Thoracic aorta (tissue), 2 donors: Measurements from ENCODE around the gene CDKN2A. TPM values are rescaled to one million over a fixed set of nuclear protein-coding genes. Genes with fewer than 3 reads are reported as not detected.

ENCODE experiments used
- ATAC-seq: fragments of 150-250 bp; one replicate; pipeline ENCODE4 v1.8.0; 2017; ENCODE audit warnings: low read depth; ENCODE audit not compliant: insufficient number of reproducible peaks, low FRiP score
- DNase-seq: peaks from one replicate; pipeline ENCODE4 v3.0.0-alpha.2; 2020; ENCODE audit warnings: low spot score
- H3K27ac ChIP-seq, 2 donors: fragments of 200-600 bp; sonication (generic); 1 replicate in 1 of 2; 2 replicates in 1 of 2; pipeline ENCODE4 v1.5.1; 2016; ENCODE audit warnings: mild to moderate bottlenecking in 2 of 2, moderate library complexity in 2 of 2
- H3K27me3 ChIP-seq: fragments of 200-600 bp; sonication (generic); replicated peaks from 2 replicates; pipeline ENCODE4 v1.6.0; 2016; ENCODE audit warnings: mild to moderate bottlenecking; ENCODE audit not compliant: insufficient read depth
- H3K36me3 ChIP-seq: fragments of 200-600 bp; sonication (generic); one replicate; pipeline ENCODE4 v1.5.1; 2016
- H3K4me1 ChIP-seq, 2 donors: fragments of 200-600 bp; sonication (generic); 1 replicate in 1 of 2; 2 replicates in 1 of 2; pipeline versions ENCODE4 v1.5.1 to v1.6.0; 2016; ENCODE audit warnings: low read depth in 2 of 2, mild to moderate bottlenecking in 1 of 2; ENCODE audit not compliant: control insufficient read depth in 1 of 2
- H3K4me3 ChIP-seq: fragments of 200-600 bp; sonication (generic); 2 replicates; pipeline ENCODE4 v1.5.1; 2016; ENCODE audit warnings: mild to moderate bottlenecking
- H3K9me3 ChIP-seq: fragments of 200-600 bp; sonication (generic); 2 replicates; pipeline ENCODE4 v1.5.1; 2016
- total RNA-seq, 2 donors: library from RNA; depleted of rRNA; stranded (reverse); fragments of >200 nt; gene quantifications; one replicate each; pipeline versions ENCODE4 v1.1.0 to v1.2.3, GENCODE V29; 2016
- TF ChIP-seq, protein P1 (sequence below): fragments of 200-600 bp; sonication (generic); IDR thresholded peaks from one replicate; pipeline ENCODE4 v1.5.1; 2019; ENCODE audit warnings: antibody characterized with exemption

Gene CDKN2A
- total RNA-seq, 2 donors from 2014 or later: 4.1 to 10.3 TPM

DNA sequence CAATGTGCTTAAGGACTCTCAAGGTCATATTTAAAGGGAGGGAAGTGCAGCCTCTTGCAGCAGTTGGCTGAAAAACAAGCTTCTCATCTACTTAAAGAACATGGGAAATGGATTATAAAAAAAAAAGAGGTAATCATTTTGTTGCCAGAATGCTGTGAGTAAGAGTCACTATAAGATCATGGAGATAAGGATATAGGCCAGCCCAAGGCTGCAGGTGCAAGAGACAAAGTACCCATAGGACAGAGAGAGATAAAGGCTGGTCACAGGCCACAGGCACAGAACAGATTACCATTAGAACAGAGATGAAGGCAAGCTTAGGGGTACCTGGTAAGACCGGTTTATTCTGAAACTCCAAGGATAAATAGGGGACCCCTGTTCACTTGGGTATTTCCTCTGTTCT is 70.5 kb downstream of the CDKN2A start:
- no peak for ATAC-seq
- TF ChIP-seq, protein P1, sequence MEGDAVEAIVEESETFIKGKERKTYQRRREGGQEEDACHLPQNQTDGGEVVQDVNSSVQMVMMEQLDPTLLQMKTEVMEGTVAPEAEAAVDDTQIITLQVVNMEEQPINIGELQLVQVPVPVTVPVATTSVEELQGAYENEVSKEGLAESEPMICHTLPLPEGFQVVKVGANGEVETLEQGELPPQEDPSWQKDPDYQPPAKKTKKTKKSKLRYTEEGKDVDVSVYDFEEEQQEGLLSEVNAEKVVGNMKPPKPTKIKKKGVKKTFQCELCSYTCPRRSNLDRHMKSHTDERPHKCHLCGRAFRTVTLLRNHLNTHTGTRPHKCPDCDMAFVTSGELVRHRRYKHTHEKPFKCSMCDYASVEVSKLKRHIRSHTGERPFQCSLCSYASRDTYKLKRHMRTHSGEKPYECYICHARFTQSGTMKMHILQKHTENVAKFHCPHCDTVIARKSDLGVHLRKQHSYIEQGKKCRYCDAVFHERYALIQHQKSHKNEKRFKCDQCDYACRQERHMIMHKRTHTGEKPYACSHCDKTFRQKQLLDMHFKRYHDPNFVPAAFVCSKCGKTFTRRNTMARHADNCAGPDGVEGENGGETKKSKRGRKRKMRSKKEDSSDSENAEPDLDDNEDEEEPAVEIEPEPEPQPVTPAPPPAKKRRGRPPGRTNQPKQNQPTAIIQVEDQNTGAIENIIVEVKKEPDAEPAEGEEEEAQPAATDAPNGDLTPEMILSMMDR: no peak
- Histone ChIP-seq H3K27ac (no peak overlapping the region), H3K36me3 (no peaks in the 10 kb centered on the region), H3K9me3 (no peaks in the 10 kb centered on the region), H3K27me3 (no peaks in the 10 kb centered on the region), H3K4me3 (no peak overlapping the region), H3K4me1 (no peaks in the 10 kb centered on the region)
- no peak for DNase-seq

DNA sequence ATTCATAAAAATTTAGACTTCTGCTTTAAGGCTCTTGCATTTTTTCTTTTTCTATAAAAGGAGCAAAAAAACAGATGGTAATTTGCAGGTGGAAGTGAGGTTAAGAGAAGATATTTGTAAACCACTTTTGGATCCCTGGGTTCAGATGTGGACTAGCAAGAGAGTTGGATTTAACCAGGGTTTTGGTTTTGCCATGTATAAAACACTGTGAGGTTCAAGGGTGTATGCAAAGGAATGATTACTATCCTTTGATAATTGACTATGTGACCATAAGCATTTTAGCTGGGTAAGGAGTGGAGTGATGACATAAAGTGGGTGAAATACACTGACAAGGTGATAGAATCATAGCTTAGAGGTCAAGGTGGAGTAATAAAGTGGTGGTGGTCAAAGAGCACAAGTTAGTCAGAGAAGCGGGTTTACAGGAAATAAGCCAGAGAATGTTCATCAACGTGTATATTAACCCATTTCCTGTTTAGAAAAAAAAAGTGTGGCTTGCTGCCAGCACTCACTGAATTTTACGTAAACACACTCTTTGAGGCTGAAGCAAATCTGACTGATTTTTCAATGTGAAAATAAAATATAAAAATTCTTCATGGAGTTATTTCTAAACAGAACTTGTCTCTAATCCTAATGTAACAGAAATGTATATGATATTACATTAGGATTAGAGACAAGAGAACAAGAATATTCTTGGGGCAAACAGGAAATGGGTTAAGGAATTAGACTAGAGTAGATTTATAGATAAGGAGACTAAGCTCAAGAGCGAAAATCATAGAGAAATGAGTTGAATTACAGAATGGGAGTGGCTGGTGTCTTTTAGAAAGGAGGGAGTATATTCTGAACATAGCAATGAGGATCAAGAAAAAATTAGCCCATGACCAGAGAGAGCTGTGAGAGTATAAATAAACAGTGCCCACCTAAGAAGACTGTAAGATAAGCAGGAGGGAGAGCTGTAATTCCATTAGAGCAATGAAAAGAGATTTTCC is 74.5 kb downstream of the CDKN2A start:
- Histone ChIP-seq H3K27ac (no peak overlapping the region), H3K4me3 (no peak overlapping the region), H3K4me1 (no peaks in the 10 kb centered on the region), H3K36me3 (no peaks in the 10 kb centered on the region), H3K9me3 (no peaks in the 10 kb centered on the region), H3K27me3 (no peaks in the 10 kb centered on the region)
- DNase-seq (no peak), ATAC-seq (no peak)
- TF ChIP-seq, protein P1: no peak

Other genes with a start within 250 kb of the CDKN2A start
- 10 to 100 TPM; 16.9 to 26.2 TPM for gene MTAP, start 191.8 kb downstream of the CDKN2A start, total RNA-seq
- not detected for gene CDKN2B-AS1, start 399 bp upstream of the CDKN2A start, total RNA-seq
- gene CDKN2B, start 14.9 kb upstream of the CDKN2A start, total RNA-seq: 10 to 100 TPM in 1 of 2 donors, 1 to 10 TPM in 1; 2.6 to 10.0 TPM